ENCODE data around the gene GARNL3.

Gene GARNL3

GRCh38 chr9:127318651-127319167 is 54.1 kb downstream of the GARNL3 start:
- H3K9me3 ChIP-seq (ENCODE audit: insufficient read depth, low read depth, low read length): no peaks in the 10 kb centered on the region
- no peaks in the 10 kb centered on the region for H3K9me2 ChIP-seq (replicated peaks; ENCODE audit: low read depth, low read length)
- no peak overlapping the region for H3K9ac ChIP-seq (ENCODE audit: low read depth, low read length, poor library complexity, severe bottlenecking)
- peaks cover 8% of the 10 kb centered on the region for H3K27me3 ChIP-seq (ENCODE audit: insufficient read depth, low read length, poor library complexity, severe bottlenecking)
- H3F3A ChIP-seq (ENCODE audit: low read depth): no peaks in the 10 kb centered on the region
- H3K4me2 ChIP-seq (ENCODE audit: low read depth, low read length, poor library complexity, severe bottlenecking): no peak overlapping the region
- no peaks in the 10 kb centered on the region for H4K20me1 ChIP-seq (ENCODE audit: insufficient read depth, low read length, poor library complexity, severe bottlenecking)
- no peak overlapping the region for H3K4me3 ChIP-seq (ENCODE audit: low read length, poor library complexity, severe bottlenecking)
- no peaks in the 10 kb centered on the region for H3K4me1 ChIP-seq (ENCODE audit: insufficient read depth, low read length, poor library complexity, severe bottlenecking)
- no peak overlapping the region for H2AFZ ChIP-seq (ENCODE audit: low read length)
- no peak for TF ChIP-seq EZH2phosphoT487 (IDR thresholded peaks at IDR 0.05; ENCODE audit: borderline replicate concordance)
- TF ChIP-seq CTCF (conservative IDR thresholded peaks at IDR 0.05; ENCODE audit: low read length): no peak
- no peaks in the 10 kb centered on the region for H3K79me2 ChIP-seq (ENCODE audit: insufficient read depth, low read length)
- H3K36me3 ChIP-seq (ENCODE audit: insufficient read depth, low read length): no peaks in the 10 kb centered on the region

- no peaks in the 10 kb centered on the region for H3K9me2 ChIP-seq (replicated peaks; ENCODE audit: low read depth, low read length)
These were observed 55.0 kb downstream of the GARNL3 start for GRCh38 chr9:127319366-127320114.

GRCh38 chr9:127320115-127320378 is 55.5 kb downstream of the GARNL3 start:
- Histone ChIP-seq H3K4me1 (ENCODE audit: insufficient read depth, low read length, poor library complexity, severe bottlenecking) (no peaks in the 10 kb centered on the region), H3K4me3 (ENCODE audit: low read length, poor library complexity, severe bottlenecking) (no peak overlapping the region), H3K79me2 (ENCODE audit: insufficient read depth, low read length) (no peaks in the 10 kb centered on the region), H3K9ac (ENCODE audit: low read depth, low read length, poor library complexity, severe bottlenecking) (no peak overlapping the region), H2AFZ (ENCODE audit: low read length) (no peak overlapping the region), H3K9me2 (replicated peaks; ENCODE audit: low read depth, low read length) (no peaks in the 10 kb centered on the region), H4K20me1 (ENCODE audit: insufficient read depth, low read length, poor library complexity, severe bottlenecking) (no peaks in the 10 kb centered on the region), H3F3A (ENCODE audit: low read depth) (no peaks in the 10 kb centered on the region), H3K4me2 (ENCODE audit: low read depth, low read length, poor library complexity, severe bottlenecking) (no peak overlapping the region), H3K27me3 (ENCODE audit: insufficient read depth, low read length, poor library complexity, severe bottlenecking) (peaks cover 8% of the 10 kb centered on the region), H3K9me3 (ENCODE audit: insufficient read depth, low read depth, low read length) (no peaks in the 10 kb centered on the region), H3K36me3 (ENCODE audit: insufficient read depth, low read length) (no peaks in the 10 kb centered on the region)
- TF ChIP-seq CTCF (conservative IDR thresholded peaks at IDR 0.05; ENCODE audit: low read length): no peak
- no peak for TF ChIP-seq EZH2phosphoT487 (IDR thresholded peaks at IDR 0.05; ENCODE audit: borderline replicate concordance)

More at GRCh38 chr9:127319366-127320114, 55.0 kb downstream of the GARNL3 start:
- H3K79me2 ChIP-seq (ENCODE audit: insufficient read depth, low read length): no peaks in the 10 kb centered on the region
- H3K4me1 ChIP-seq (ENCODE audit: insufficient read depth, low read length, poor library complexity, severe bottlenecking): no peaks in the 10 kb centered on the region
- no peak overlapping the region for H3K4me2 ChIP-seq (ENCODE audit: low read depth, low read length, poor library complexity, severe bottlenecking)
- H3K4me3 ChIP-seq (ENCODE audit: low read length, poor library complexity, severe bottlenecking): no peak overlapping the region
- H3K9ac ChIP-seq (ENCODE audit: low read depth, low read length, poor library complexity, severe bottlenecking): no peak overlapping the region
- no peaks in the 10 kb centered on the region for H4K20me1 ChIP-seq (ENCODE audit: insufficient read depth, low read length, poor library complexity, severe bottlenecking)
- H3F3A ChIP-seq (ENCODE audit: low read depth): no peaks in the 10 kb centered on the region
- no peaks in the 10 kb centered on the region for H3K9me3 ChIP-seq (ENCODE audit: insufficient read depth, low read depth, low read length)
- no peaks in the 10 kb centered on the region for H3K36me3 ChIP-seq (ENCODE audit: insufficient read depth, low read length)
- peaks cover 8% of the 10 kb centered on the region for H3K27me3 ChIP-seq (ENCODE audit: insufficient read depth, low read length, poor library complexity, severe bottlenecking)
- H2AFZ ChIP-seq (ENCODE audit: low read length): no peak overlapping the region
- TF ChIP-seq CTCF (conservative IDR thresholded peaks at IDR 0.05; ENCODE audit: low read length) (no peak), EZH2phosphoT487 (IDR thresholded peaks at IDR 0.05; ENCODE audit: borderline replicate concordance) (no peak)

Data from Loucy (cell line).